ENCODE results near the gene PPFIBP2. TPM values are rescaled to one million over a fixed set of nuclear protein-coding genes. Genes with fewer than 3 reads are reported as not detected.

The PPFIBP2 gene
- total RNA-seq, 1 donor from 2014 or later = 5.8 TPM

DNA sequence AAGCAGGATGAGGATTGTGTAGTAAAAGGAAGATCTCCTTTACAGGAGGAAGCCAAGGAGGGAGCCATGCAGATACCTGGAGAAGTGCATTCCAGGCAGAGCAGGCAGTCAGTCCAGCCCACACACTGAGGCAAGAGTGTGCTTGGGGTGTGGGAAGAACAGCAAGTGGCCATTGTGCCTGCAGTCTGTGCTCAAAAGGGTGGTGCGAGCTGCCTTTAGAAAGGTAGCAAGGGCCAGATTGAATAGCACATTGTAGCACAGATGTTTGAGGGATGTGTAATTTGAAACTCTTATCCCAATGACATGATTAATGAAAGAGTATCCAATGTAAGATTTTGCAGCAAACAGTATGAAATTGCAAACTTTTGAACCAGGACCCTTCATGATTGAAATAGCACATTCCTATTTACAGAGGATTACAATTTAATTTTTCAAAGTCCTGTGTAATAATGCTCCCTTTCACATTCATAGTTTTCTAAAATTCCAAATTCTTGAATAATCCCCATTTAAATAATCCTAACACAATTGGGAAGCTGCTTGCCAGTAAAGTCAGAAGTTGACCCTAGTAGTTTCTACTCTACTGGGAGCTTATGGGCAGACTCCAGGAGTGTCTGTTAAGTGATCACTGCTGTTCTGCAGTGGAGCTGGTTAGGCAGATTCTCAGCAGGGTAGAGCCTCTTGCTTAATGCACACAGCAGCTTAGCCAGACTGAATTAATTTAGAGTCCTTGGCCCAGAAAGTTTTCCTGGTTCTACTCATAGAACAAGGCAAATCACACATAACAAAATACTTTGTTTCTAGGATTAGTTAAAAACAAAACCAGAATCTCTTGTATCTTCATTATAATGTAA, 81.4 kb downstream of the PPFIBP2 start:
- intact Hi-C loops (cut with micrococcal nuclease) = no loop called here

DNA sequence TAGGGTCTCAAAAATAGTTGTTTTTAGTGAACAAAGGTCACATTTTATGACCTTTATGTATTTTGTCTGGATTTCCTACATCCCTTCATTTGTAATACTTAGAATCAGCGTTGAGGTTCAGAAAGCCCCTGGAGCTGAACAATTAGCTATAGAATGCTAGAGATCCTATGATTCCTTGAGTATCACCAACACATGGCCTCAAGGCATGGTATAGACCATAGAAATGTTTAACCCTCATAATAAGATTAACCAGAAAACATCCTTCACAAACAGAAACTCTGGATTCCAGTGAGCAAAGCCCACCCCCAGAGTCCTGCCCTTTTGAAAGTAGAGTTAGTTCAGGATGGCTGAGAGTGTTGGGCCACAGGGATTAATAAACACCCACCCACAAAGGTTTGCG, 82.2 kb downstream of the PPFIBP2 start:
- intact Hi-C loops (cut with micrococcal nuclease) = no loop called here

DNA sequence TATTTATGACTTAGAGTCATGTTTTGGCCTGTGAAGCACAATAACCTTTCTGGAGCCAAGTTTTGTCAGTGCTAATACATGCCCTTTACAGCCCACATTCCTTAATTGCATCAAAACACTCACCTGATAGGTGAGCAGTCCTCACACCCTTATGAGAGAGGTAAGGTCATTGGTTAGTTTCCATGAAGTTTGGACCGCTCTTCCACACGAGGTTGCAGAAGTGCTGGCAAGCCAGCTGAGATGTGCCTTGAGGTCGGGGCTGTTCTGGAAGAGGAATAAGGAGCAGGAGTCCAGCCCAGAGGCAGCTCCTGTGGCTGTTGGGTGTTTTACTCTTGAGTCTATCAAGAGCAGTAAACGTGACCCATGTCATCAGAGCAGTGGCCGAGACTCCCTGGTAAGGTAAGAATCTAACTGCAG, 83.2 kb downstream of the PPFIBP2 start:
- intact Hi-C loops (cut with micrococcal nuclease) = no loop called here

DNA sequence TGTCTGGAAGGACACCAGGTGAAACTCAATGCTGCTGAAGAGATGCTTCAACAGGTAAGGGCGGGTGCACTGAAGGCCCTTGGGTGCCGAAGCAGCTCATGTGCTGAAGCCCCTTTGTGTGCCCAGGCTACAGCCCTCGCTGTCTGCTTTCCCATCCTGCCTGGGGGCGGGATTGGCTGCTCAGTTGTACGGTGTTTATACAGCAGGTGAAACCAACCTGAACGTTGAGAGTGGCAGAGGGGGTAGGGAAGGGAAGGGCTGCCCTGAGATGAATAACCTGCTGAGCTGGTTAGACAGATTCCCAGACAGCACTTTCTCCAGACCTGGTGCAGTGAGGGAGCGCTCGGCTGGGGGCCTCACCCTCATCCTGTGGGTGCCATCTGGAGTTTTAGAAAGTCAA, 83.8 kb downstream of the PPFIBP2 start:
- intact Hi-C loops (cut with micrococcal nuclease) = no loop called here

GRCh38 chr11:7599209-7599608, 85.4 kb downstream of the PPFIBP2 start:
- intact Hi-C loops (cut with micrococcal nuclease) = no loop called here

DNA sequence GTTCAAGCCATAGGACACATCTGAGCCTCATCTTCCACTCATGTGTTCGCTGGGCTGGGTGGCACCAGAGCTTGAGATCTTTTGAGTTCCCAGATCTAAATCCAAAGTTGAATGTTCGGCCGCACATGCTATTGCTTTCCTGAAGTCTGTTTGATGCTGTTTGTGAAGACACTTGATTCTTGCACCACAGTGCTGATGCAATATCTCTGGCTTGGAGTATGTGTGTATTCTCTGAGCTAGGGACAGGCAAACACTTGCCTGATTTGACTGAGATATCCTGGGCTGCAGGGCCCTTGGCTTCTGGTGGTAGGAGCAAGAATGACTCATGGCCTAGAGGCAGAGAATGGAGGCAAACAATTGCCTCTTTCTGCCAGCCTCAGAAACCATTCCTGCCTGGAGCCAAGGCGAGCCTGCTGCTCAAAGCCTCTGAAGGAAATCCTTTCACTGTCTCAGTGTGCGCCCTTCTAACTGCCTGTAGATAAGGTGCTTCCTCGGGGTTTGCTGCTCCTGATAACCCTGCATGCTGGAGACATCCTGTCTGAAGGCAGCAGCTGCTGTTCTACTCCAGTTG, 86.5 kb downstream of the PPFIBP2 start:
- intact Hi-C loops (cut with micrococcal nuclease) = no loop called here

- intact Hi-C loops (cut with micrococcal nuclease) = no loop called here
Measured at GRCh38 chr11:7603031-7603781, 89.4 kb downstream of the PPFIBP2 start.

DNA sequence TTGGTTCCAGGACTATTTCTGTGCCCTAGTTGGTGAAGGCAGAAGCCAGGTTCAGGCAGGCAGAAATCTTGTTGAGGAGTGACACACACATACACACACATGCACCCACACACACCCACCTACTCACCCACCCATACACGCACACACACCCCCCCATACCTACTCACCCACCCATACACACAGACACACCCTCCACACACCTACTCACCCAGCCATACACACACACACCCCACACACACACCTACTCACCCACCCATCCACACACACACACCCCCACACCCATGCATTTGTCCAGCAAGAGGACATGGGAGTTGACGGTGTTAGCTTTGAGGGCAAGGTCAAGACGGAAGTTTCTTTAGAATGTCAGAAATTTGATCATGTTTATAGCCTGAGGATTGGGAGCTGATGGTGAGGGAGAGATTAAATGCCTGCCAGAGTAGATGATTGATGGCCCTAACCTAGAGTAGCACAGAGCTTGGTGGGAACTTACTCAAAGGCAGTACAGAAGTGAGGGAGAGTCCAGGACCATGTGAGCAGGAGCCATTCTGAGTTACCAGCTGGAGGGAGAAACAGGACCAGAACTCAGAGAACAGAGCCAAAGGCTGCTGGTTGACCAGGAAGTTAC, 90.6 kb downstream of the PPFIBP2 start:
- intact Hi-C loops (cut with micrococcal nuclease) = no loop called here

DNA sequence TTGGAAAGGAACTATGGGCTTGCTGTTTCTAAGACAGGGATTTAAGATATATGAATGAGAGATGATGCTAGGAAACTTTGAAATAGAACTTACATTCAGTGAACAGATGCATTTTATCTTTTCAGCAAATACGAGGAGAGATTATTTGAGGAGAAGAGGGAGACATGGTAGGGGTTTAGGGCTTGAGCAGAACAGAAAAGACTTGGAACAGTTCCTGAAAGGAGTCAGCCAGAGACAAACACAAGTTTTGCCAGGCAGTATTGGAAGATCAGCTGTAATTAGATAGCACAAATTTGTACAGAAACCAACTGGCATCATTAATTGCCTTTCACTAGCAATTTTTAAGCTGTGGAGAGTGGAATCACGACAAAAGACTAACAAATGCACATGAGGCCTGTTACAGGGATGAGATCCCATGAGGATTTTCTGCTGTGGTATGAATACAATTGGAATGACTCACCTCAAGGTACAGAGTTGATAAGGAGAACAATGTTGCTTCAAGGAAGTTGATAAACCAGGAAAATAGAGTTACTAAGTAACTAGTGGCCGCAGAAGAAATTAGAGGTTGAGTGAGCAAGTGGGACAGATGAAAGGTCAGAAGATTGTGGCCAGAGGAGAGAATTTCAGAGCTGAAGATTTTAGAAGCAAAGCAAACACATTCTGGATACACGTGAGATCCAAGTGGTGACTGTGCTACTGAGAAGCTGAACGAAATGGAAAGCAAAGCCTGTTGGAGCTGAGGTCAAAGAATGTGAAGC, 91.6 kb downstream of the PPFIBP2 start:
- intact Hi-C loops (cut with micrococcal nuclease) = no loop called here

- intact Hi-C loops (cut with micrococcal nuclease) = no loop called here
Measured at GRCh38 chr11:7606496-7606895, 92.7 kb downstream of the PPFIBP2 start.

DNA sequence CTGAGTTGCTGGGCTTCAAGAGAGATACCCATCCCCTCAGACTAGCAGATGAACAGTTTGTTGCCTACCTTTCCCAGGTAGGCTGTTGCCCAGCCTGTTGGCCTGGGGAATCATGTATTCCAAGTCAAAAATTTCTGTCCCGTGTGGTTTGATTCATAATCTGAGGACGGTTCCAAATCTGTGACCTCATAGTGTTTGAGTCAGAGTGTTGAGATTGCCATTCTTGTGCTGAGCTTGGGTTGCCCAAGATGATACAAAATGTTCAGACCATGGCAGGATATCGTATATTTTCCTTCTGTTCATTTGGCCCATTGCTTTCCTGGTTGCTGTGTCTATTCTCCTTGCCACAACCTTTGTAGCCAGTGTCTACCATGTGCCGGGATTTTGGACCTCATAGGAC, 95.2 kb downstream of the PPFIBP2 start:
- intact Hi-C loops (cut with micrococcal nuclease) = no loop called here

DNA sequence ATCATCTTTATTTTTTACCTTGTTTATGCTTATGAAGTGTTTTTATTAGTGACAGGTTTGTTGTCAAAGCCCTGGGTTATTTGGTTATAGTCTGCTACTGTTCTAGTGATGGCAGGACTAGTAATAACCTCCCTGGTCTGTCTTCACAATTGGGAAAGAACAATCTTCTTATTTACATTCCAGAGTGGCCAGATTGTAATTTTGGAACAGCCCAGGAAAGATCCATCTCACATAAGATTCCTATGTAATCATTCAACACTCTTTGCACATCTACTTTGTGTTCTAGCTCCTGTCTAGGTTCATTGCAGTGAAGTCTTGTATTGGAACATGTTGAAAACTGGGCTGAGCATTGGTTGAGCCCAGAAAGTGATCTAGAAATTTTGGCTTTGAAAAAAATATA, 95.7 kb downstream of the PPFIBP2 start:
- intact Hi-C loops (cut with micrococcal nuclease) = no loop called here

DNA sequence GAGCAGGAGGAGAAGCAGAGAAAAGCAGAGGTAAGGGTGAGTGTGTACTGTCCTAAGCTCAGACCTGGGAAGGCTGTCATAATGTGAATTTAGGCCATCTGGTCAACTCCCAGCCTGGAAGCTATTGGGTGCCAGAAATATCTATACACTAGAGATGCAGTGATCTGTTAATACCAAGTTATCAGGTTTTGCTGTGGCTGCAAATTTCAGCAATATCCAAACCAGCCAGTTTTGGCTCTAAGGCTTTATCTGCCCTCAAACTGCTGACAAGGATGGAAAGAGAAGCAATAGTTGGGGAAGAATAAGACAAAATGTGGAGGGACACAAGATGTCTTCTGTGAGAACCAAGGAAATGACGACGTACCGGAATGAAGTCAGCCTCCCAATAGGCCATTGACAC, 96.6 kb downstream of the PPFIBP2 start:
- intact Hi-C loops (cut with micrococcal nuclease) = no loop called here

GRCh38 chr11:7611411-7611810, 97.6 kb downstream of the PPFIBP2 start:
- intact Hi-C loops (cut with micrococcal nuclease) = no loop called here

- intact Hi-C loops (cut with micrococcal nuclease) = no loop called here
Measured at GRCh38 chr11:7612056-7612660, 98.4 kb downstream of the PPFIBP2 start.

DNA sequence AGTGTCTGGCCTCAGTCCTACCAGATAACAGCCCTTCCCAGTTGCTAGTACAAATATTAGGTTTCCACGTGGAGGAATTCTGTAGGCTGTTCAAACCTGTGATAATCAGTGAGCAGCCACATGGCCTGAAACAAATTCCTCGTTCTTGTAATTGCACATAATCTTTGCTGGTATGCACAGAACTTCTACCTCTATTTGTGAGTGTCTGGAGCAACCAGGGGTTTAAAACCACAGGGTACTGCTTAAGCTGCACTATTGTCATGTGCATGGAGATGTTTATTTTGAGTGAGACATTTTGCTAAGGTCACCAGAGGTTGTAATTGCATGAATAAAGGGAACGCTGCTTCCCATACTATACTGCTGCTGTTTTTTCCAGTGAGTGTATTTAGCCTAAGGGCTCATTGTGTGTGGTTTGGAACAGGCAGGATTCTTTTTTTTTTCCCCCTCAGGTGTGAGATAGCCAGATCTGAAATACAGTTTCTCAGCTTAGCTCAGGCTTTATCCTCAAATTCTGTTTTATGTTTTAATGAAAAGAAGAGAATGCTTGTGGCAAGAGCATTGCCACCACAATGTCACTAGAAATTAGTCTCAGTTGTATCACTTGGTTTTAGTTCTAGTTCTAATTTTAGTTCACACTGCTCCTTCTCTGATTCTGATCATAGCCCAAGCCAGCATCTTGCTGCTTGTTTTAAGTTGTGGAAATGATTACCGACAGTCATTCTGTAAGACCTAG, 99.0 kb downstream of the PPFIBP2 start:
- intact Hi-C loops (cut with micrococcal nuclease) = no loop called here

DNA sequence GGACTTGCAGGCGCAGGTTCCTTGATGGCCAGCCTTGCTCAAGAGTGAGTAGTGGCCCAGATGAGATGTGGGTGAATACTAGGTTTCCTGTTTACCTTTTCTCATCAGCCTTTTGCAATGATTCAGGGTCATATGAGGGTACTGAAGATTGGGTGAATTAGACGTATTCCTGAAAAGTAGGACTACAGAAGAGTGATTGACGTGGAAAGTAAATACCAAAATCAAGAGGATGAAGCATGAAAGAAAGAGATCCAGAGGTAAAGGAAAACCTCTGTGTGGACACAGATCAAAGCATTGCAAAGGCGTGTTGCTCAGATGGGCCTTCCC, 99.6 kb downstream of the PPFIBP2 start:
- intact Hi-C loops (cut with micrococcal nuclease) = no loop called here

DNA sequence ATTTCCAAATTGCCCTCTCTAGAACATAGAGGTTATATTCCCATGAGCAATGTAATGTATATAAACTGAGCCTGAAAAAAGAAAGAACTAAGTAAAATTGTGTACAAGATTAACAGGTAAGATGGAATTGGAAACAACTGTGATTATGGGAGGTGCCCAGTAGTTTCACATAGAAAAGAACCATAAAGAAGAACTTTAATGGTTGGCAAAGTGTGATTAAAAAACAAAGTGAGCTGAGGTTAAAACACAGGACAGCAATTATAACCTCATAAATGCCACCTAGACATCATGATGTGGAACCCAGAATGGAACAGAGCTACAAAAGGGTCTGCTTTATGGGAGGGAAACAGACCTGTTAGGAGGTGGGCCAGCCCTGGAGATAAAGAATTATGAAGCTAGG, 100.9 kb downstream of the PPFIBP2 start:
- intact Hi-C loops (cut with micrococcal nuclease) = no loop called here

- intact Hi-C loops (cut with micrococcal nuclease) = no loop called here
Measured at GRCh38 chr11:7617032-7617431, 103.2 kb downstream of the PPFIBP2 start.

DNA sequence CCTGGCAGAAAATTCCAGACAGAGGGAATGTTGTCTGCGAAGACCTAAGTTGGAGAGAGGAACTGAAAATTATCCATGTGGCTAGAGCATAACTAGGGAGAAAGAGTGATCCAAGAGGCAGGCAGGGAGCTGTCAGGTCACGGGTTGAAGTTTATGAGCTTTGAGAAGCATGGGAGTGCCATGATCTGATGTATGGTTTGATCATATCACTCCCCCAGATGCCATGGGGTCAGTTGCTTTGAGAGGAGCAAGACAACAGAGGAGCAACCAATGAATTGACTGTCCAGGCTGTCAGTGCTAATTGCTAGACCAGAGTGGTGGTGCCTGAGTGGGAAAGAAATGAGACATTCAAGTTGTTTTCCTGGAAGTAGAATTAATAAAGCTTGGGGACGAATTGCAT, 105.5 kb downstream of the PPFIBP2 start:
- intact Hi-C loops (cut with micrococcal nuclease) = no loop called here
